ENCODE data around the gene GNL3L. TPM values are rescaled to one million over a fixed set of nuclear protein-coding genes. Genes with fewer than 3 reads are reported as not detected.

The GNL3L gene
- polyA plus RNA-seq, 3 donors, result 11.8 to 20.7 (median 18.1) TPM

DNA sequence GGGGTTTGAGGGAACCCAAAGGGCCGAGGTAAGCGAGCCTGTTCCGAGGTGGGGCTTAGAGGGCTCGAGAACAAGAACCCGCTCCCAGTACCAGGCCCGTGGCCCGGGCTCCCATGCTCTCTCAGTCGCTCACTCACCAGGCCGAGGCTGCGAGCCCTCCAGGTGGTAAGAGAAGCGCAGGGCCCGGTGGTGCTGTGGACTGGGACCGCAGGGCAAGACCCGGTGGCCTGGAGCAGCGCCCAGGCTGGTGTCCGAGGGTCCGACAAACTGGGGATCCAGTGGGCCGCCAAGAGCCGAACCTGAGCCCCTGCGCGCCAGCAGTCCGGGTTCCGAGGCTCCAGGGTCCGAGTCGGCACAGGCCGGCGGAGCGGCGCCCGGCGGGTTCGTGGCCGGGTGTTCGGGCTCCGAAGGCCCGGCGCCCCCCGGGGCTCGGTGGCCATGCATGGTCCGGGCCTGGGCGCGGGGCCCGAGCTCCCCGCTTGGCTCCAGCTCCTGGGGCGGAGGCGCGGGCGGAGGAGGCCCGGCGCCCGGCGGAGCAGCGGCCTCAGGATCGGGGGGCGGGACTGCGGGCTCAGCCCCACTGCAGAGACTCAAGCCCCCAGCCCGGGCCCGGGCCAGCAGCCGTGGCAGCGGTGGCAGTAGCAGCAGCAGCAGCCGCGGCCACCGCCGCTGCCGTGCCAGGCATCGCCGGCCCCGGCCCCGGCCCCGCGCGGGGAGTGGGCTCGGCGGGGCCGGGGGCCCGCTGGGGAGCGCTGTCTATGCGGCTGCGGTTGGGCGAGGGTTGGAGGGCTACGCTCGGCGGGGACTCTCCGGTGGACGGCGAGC is 34.8 kb upstream of the GNL3L start:
- intact Hi-C loops (cut with micrococcal nuclease), result no loop called here
- 3% methylated on average over 48 of the region's 86 CpGs for WGBS (ENCODE audit: insufficient coverage)
- Histone ChIP-seq H3K79me2 (ENCODE audit: insufficient read depth, low read length) (no peaks in the 10 kb centered on the region), H3K4me2 (replicated peaks; ENCODE audit: extremely low read depth, low read length, poor library complexity, severe bottlenecking) (peak overlapping the region; percentile 65), H3K36me3 (replicated peaks in 1 of 2; ENCODE audit: control insufficient read depth in 1 of 2, insufficient read depth in 2 of 2, low read length in 2 of 2) (no peaks in the 10 kb centered on the region), H4K20me1 (ENCODE audit: insufficient read depth, low read length) (no peaks in the 10 kb centered on the region), H3K9ac (ENCODE audit: insufficient read depth, low read length, poor library complexity, severe bottlenecking) (peak overlapping the region; percentile 15), H3K27ac (ENCODE audit: low read depth in 1 of 2, low read length in 2 of 2) (no peak overlapping the region), H3K9me3 (replicated peaks in 1 of 2; ENCODE audit: control insufficient read depth in 1 of 2, insufficient read depth in 1 of 2, low read length in 2 of 2) (peaks cover 0 to 4% of the 10 kb centered on the region in 2 donors), H2AFZ (ENCODE audit: insufficient read depth, low read depth, low read length, poor library complexity, severe bottlenecking) (peak overlapping the region; percentile 53), H3K27me3 (ENCODE audit: control insufficient read depth in 2 of 2, insufficient read depth in 2 of 2, low read length in 2 of 2) (peaks cover 6 to 32% of the 10 kb centered on the region in 2 donors), H3K4me1 (ENCODE audit: control insufficient read depth in 1 of 2, insufficient read depth in 2 of 2, low read length in 2 of 2) (peaks cover 0 to 8% of the 10 kb centered on the region in 2 donors), H3K4me3 (replicated peaks in 1 of 3; ENCODE audit: low read depth in 2 of 3, low read length in 3 of 3) (peak overlapping the region in 2 of 3 experiments; percentile 1 to 60)
- peaks cover 32 to 53% (median 40%) of the 10 kb centered on the region in 3 donors for H3K27me3 Mint-ChIP-seq (ENCODE audit: low read depth in 3 of 3)
- TF ChIP-seq, protein P1, sequence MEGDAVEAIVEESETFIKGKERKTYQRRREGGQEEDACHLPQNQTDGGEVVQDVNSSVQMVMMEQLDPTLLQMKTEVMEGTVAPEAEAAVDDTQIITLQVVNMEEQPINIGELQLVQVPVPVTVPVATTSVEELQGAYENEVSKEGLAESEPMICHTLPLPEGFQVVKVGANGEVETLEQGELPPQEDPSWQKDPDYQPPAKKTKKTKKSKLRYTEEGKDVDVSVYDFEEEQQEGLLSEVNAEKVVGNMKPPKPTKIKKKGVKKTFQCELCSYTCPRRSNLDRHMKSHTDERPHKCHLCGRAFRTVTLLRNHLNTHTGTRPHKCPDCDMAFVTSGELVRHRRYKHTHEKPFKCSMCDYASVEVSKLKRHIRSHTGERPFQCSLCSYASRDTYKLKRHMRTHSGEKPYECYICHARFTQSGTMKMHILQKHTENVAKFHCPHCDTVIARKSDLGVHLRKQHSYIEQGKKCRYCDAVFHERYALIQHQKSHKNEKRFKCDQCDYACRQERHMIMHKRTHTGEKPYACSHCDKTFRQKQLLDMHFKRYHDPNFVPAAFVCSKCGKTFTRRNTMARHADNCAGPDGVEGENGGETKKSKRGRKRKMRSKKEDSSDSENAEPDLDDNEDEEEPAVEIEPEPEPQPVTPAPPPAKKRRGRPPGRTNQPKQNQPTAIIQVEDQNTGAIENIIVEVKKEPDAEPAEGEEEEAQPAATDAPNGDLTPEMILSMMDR (IDR thresholded peaks at IDR 0.05), result no peak
- H3K4me1 Mint-ChIP-seq, result peaks cover 5% of the 10 kb centered on the region
- peaks cover 0 to 8% (median 3%) of the 10 kb centered on the region in 7 donors for H3K9me3 Mint-ChIP-seq
- peak overlapping the region; percentile 69 to 83 for H3K4me3 Mint-ChIP-seq
- no peak for DNase-seq
- no peak overlapping the region for H3K27ac Mint-ChIP-seq
- H3K36me3 Mint-ChIP-seq, result peaks cover 0 to 2% of the 10 kb centered on the region in 2 donors

DNA sequence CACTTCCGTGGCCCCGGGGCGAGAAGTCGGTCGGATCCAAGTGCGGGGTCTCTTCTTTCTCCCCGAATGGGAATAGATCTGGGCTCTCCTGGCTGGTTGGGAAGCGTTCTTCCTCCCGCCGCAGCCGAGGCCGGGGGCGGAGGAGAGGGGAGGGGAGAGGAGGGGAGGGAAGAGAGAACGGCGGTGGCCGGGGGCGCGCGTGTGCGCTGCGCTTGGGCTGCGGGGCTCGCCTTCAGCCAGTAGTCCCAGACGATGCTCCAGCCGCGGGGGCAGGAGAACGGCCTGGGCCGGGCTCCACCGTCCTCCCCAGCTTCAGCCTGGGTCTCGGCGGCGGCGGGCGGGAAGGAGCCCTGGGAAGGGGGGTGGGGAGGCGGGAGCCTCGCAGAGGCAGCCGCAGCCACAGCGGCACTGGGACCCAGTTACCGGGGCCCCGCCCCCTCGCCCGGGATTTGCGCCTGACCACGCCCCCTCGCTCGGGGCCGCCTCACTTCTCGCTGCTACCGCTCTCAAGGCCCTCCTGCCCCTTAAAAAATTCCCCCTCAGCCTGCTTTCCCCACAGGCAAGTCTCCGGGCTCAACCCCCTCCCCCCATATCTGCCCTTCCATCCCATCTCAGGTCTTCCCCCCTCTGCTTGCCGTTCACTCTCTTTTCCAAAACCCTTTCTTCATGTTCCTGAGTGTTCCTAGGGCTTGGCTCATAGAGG is 34.1 kb upstream of the GNL3L start, which contains the start of gene FGD1:
FGD1 (minus strand) TSS at position 421 of the 703 bp plus-strand sequence. CDS start 802 bp downstream, outside the sequence.
- H3K9ac ChIP-seq (ENCODE audit: insufficient read depth, low read length, poor library complexity, severe bottlenecking), result peak within 1 kb of the TSS; percentile 15
- H3K27me3 ChIP-seq (ENCODE audit: control insufficient read depth in 2 of 2, insufficient read depth in 2 of 2, low read length in 2 of 2), result peaks cover 6 to 32% of the 10 kb centered on the region in 2 donors
- TF ChIP-seq, protein P1 (IDR thresholded peaks at IDR 0.05), result no peak
- intact Hi-C loops (cut with micrococcal nuclease), result no loop called here
- peak within 1 kb of the TSS; percentile 53 for H2AFZ ChIP-seq (ENCODE audit: insufficient read depth, low read depth, low read length, poor library complexity, severe bottlenecking)
- H3K79me2 ChIP-seq (ENCODE audit: insufficient read depth, low read length), result no peaks in the 10 kb centered on the region
- H3K27me3 Mint-ChIP-seq (ENCODE audit: low read depth in 3 of 3), result peaks cover 32 to 53% (median 38%) of the 10 kb centered on the region in 3 donors
- H3K9me3 ChIP-seq (replicated peaks in 1 of 2; ENCODE audit: control insufficient read depth in 1 of 2, insufficient read depth in 1 of 2, low read length in 2 of 2), result peaks cover 0 to 4% of the 10 kb centered on the region in 2 donors
- no peak for DNase-seq
- H3K4me3 ChIP-seq (replicated peaks in 1 of 3; ENCODE audit: low read depth in 2 of 3, low read length in 3 of 3), result peak within 1 kb of the TSS in 2 of 3 experiments; percentile 1 to 60
- peaks cover 8% of the 10 kb centered on the region for H3K4me1 Mint-ChIP-seq
- 33% methylated on average over 2 of the region's 51 CpGs for WGBS (ENCODE audit: insufficient coverage)
- peak within 1 kb of the TSS; percentile 69 to 83 for H3K4me3 Mint-ChIP-seq
- H3K9me3 Mint-ChIP-seq, result peaks cover 0 to 6% (median 3%) of the 10 kb centered on the region in 7 donors
- H3K27ac Mint-ChIP-seq, result peak within 1 kb of the TSS in 1 of 7 donors; percentile 62
- H3K36me3 Mint-ChIP-seq, result peaks cover 0 to 2% of the 10 kb centered on the region in 2 donors
- no peak within 1 kb of the TSS for H3K27ac ChIP-seq (ENCODE audit: low read depth in 1 of 2, low read length in 2 of 2)
- no peaks in the 10 kb centered on the region for H4K20me1 ChIP-seq (ENCODE audit: insufficient read depth, low read length)
- H3K4me2 ChIP-seq (replicated peaks; ENCODE audit: extremely low read depth, low read length, poor library complexity, severe bottlenecking), result peak within 1 kb of the TSS; percentile 65
- H3K4me1 ChIP-seq (ENCODE audit: control insufficient read depth in 1 of 2, insufficient read depth in 2 of 2, low read length in 2 of 2), result peaks cover 0 to 8% of the 10 kb centered on the region in 2 donors
- no peaks in the 10 kb centered on the region for H3K36me3 ChIP-seq (replicated peaks in 1 of 2; ENCODE audit: control insufficient read depth in 1 of 2, insufficient read depth in 2 of 2, low read length in 2 of 2)

All from CD14-positive monocyte (primary cell).